ENCODE measurements around the gene RAPGEF4. TPM values are rescaled to one million over a fixed set of nuclear protein-coding genes. Genes with fewer than 3 reads are reported as not detected.
"Not testable (repeated sequence)": the region's sequence is repeated elsewhere in the genome, so short reads cannot be mapped to it uniquely, and the experiment has no call there.

RAPGEF4 gene
- total RNA-seq, 4 donors from 2014 or later: 2.8 to 73.4 (median 6.9) TPM

DNA sequence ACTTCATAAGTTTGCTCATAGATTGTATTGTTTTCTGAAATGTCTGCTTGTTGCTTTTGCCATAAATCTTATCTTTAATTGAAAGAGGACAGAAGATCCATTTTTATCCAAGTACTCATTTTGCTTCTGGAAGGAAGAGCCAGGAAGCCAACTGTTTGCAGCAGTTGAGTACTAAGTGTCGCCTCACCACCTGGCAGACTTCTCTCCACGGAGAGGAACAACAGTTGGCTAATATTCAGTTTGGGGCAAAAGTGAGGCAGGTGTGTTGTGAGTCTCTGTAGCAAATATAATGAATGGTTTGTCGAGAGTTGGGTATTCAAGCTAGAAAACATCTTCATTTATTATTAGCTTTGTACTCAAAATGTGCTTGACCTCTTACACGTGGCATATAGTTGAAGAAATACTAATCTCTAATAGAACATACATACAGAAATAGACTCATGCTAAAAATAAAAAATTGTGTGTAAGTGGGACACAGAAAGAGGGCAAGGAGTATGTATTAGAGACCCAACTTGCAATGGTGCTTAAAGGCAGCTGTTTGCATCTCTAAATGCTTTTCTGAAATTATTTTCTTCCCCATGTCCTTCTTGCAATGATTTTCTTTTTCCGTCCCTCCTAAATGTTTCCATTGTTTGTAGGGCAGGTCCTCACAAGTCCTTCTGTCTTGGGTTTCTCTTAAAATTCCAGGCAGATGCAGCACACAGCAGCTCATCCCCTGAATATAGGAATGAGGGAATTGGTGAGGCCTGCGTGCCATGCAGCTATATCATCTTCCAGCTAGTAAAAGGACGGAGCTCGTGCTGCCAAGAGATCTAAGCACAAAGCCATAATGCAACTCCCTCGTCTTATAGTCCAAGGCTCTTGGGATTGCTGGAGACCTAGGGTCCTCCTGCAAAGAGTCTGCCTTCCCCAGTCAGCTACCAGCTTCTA is 295.2 kb downstream of the RAPGEF4 start:
- Histone ChIP-seq H3K27me3 (no peaks in the 10 kb centered on the region), H3K27ac (no peak overlapping the region), H3K36me3 (no peaks in the 10 kb centered on the region), H3K4me1 (peaks cover 0 to 18% (median 0%) of the 10 kb centered on the region in 4 donors), H3K9me3 (no peaks in the 10 kb centered on the region), H3K4me3 (no peak overlapping the region)
- no peak for DNase-seq
- no peak for TF ChIP-seq POLR2A (IDR thresholded peaks at IDR 0.05)
- TF ChIP-seq, protein P1, sequence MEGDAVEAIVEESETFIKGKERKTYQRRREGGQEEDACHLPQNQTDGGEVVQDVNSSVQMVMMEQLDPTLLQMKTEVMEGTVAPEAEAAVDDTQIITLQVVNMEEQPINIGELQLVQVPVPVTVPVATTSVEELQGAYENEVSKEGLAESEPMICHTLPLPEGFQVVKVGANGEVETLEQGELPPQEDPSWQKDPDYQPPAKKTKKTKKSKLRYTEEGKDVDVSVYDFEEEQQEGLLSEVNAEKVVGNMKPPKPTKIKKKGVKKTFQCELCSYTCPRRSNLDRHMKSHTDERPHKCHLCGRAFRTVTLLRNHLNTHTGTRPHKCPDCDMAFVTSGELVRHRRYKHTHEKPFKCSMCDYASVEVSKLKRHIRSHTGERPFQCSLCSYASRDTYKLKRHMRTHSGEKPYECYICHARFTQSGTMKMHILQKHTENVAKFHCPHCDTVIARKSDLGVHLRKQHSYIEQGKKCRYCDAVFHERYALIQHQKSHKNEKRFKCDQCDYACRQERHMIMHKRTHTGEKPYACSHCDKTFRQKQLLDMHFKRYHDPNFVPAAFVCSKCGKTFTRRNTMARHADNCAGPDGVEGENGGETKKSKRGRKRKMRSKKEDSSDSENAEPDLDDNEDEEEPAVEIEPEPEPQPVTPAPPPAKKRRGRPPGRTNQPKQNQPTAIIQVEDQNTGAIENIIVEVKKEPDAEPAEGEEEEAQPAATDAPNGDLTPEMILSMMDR (IDR thresholded peaks at IDR 0.05): no peak

- no peaks in the 10 kb centered on the region for H3K36me3 ChIP-seq
- TF ChIP-seq, protein P1 (IDR thresholded peaks at IDR 0.05): no peak
- TF ChIP-seq POLR2A (IDR thresholded peaks at IDR 0.05): no peak
- H3K9me3 ChIP-seq: no peaks in the 10 kb centered on the region
- H3K4me1 ChIP-seq: peaks cover 0 to 18% (median 0%) of the 10 kb centered on the region in 4 donors
- H3K4me3 ChIP-seq: no peak overlapping the region
- no peak overlapping the region for H3K27ac ChIP-seq
- DNase-seq: no peak
- H3K27me3 ChIP-seq: no peaks in the 10 kb centered on the region
Observed at GRCh38 chr2:173032032-173032431, 296.4 kb downstream of the RAPGEF4 start.

GRCh38 chr2:173033084-173033483 is 297.4 kb downstream of the RAPGEF4 start:
- no peaks in the 10 kb centered on the region for H3K9me3 ChIP-seq
- H3K27me3 ChIP-seq: no peaks in the 10 kb centered on the region
- DNase-seq: no peak
- H3K4me1 ChIP-seq: peaks cover 0 to 15% (median 0%) of the 10 kb centered on the region in 4 donors
- no peak for TF ChIP-seq POLR2A (IDR thresholded peaks at IDR 0.05)
- TF ChIP-seq, protein P1 (IDR thresholded peaks at IDR 0.05): no peak
- H3K36me3 ChIP-seq: no peaks in the 10 kb centered on the region
- no peak overlapping the region for H3K4me3 ChIP-seq
- H3K27ac ChIP-seq: no peak overlapping the region

GRCh38 chr2:173034143-173034542 is 298.5 kb downstream of the RAPGEF4 start:
- no peaks in the 10 kb centered on the region for H3K9me3 ChIP-seq
- H3K36me3 ChIP-seq: no peaks in the 10 kb centered on the region
- peaks cover 0 to 5% (median 0%) of the 10 kb centered on the region in 4 donors for H3K4me1 ChIP-seq
- no peak overlapping the region for H3K4me3 ChIP-seq
- no peak overlapping the region for H3K27ac ChIP-seq
- DNase-seq: no peak
- H3K27me3 ChIP-seq: no peaks in the 10 kb centered on the region
- TF ChIP-seq POLR2A (IDR thresholded peaks at IDR 0.05): no peak
- TF ChIP-seq, protein P1 (IDR thresholded peaks at IDR 0.05): no peak

DNA sequence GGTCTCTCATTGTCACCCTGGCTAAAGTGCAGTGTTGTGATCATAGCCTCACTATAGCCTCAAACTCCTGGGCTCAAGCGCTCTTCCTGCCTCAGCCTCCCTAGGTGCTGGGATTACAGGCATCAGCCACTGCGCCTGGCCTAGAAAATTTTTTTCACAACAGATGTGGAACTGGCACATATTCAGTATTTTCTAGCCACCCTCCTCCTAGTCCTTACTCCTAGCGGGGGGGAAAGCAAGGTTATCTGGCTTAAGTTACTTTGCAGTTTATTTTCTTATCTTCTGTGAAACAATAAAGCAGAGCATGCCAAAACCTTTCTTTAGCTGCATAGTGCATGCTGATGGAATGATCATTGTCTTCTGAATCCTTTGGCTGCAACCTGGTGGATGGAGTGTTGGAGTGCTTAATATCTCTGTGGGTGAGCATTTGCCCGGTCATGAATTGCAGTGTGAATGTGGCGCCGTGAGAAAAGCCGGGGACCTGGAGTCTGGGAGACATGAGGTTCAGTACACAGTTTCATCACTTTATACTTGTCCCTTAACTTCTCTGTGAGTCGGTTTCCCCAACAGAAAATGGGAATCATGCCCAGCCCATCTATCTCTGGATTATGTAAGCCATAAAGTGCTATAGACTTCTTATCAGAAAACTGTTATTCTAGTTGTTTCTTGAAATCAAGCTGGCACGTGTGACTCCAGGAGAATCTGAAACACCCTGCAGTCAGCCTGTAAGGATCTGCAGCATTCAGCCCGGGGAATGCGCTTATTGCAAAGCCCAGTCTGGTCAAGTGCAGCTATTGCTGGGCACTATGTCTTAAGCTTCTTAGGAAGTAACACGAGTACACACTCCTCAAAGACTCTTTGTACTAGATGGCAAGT is 301.8 kb downstream of the RAPGEF4 start:
- H3K9me3 ChIP-seq: no peaks in the 10 kb centered on the region
- no peaks in the 10 kb centered on the region for H3K36me3 ChIP-seq
- no peaks in the 10 kb centered on the region for H3K27me3 ChIP-seq
- H3K27ac ChIP-seq: no peak overlapping the region
- no peak for TF ChIP-seq POLR2A (IDR thresholded peaks at IDR 0.05)
- TF ChIP-seq, protein P1 (IDR thresholded peaks at IDR 0.05): no peak
- no peak for DNase-seq
- H3K4me1 ChIP-seq: peaks cover 0 to 4% (median 0%) of the 10 kb centered on the region in 4 donors
- no peak overlapping the region for H3K4me3 ChIP-seq

GRCh38 chr2:173038257-173038656 is 302.6 kb downstream of the RAPGEF4 start:
- H3K36me3 ChIP-seq, H3K27ac ChIP-seq, DNase-seq, H3K4me3 ChIP-seq, H3K4me1 ChIP-seq, H3K27me3 ChIP-seq, H3K9me3 ChIP-seq: not testable (repeated sequence)

All from Peyer's patch (tissue), 4 donors.